GM21529 (cell line): ENCODE data around the gene SDC3.

ENCODE experiments used
- ATAC-seq: cut with Tn5 transposase; IDR thresholded peaks from one replicate; pipeline ENCODE4 v1.9.1; 2021; ENCODE audit not compliant: unreplicated experiment

SDC3 gene

DNA sequence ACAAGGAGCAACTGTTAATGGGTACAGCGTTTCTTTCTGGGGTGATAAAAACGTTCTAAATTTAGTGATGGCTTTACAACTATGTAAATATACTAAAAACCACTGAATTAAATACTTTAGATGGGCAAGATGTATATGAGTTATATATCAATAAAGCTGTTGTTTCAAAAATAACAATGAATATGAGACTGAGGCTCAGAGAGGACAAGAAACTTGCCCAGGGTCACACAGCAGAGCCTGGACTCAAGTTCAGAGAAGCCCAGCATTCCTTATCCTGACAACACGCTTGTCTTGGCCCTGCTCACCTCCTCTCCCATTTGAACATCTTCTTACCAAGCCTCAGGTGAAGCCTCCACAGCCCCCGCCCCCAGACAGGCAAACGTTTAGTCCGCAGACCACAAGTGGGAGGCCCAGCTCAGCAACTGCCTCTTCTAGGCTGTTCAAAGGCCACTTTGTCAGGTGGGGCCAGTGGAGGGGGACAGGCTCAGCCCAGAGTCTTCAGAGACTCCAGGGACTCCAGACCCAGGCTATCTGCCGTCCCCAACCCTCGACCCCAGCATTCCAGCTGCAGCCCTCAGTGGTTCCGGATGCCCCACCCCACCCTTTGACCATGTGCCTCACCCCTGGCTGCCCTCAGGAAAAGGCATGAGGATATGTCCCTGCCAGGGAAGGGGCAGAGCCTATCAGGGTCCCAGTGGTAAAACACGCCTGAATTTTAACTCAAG lies 17.9 kb downstream of the SDC3 start:
- ATAC-seq = no peak

DNA sequence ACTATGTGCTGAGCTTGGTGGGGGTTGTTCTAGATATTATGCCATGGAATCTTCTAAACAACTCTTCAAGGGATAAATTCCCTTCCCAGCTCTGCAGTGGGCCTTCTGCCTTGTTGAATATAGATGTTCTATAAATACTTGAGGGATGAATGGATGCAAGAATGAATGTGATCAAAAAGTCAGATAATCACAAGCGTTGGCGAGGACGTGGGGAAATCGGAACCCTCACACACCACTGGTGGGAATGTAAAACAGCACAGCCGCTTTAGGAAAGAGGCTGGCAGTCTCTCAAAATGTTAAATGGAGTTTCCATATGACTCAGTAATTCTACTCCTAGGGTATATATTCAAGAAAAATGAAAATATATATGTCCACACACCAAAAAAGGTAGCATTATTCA lies 19.0 kb downstream of the SDC3 start:
- no peak for ATAC-seq

DNA sequence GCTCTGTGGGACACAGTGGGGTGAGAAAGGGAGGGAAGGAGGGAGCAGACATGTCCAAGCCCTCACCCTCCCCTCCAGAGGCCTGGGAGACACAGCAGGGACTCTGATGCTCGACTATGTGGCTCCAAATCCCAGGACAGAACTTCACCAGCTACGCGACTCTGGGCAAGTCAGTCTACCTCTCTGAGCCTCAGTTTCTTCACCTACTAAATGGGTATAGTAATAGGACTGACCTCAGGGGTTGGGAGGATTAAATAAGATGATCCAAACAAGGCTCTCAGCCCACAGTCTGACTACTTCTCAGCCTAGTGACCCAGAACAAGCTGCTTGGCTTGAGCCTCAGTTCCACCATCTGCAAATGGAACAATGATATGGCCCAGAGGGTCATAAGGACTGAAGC lies 19.6 kb downstream of the SDC3 start:
- no peak for ATAC-seq

DNA sequence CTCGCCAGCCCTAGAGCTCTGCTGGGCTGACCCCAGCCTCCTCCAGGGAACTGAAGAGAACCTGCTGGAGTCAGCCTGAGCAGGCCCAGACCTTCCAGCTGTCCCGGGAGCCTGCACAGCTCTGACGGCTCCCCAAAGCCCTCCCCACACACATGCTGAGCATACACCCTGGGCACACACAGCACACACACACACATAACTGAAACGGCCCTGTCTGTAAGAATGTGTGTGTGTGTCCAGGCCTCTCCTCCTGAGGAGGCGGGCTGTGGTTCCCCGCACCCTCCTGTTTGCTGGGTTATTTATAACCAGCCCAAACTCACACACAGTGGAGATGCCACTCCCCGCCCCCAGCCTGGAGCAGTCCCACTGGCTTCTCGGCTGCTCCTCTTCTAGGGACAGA lies 20.2 kb downstream of the SDC3 start:
- no peak for ATAC-seq

DNA sequence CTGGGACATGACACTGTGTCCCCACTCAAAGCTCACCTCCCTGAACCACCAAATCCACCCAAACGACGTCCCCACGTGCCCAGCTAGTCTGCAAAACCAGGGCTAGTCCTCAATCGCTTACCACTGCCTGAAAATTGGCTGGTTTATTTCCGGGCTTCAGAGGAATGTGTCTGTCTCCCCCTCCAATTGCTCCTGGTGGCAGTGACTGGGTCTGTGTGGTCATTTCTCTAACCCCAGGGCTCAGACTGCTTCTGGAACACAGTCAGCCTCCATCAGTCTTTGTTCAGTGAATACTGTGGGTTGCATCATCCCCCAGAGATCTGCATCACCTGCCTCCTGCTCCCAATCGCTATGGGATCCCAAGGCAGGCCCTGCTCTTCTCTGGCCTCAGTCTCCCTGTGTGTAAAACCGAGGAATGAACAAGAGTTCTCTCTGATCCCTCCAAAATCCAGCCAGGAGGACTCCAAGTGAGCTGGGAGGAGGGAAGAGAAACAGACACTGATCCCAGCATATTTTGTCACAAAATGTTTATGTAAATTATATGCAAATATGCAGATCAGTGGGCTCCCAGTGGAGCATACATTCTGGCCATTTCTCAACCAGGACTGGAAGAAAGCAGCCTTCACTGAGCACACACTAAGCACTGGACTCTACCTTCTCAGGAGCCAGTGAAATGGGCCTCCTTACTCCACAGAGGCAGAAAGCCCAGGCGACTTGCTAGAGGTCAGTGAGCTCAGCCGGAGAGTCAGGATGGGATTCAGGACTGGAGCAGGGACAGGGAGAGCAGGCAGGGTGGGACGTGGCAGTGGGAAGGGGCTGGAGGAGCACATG lies 20.9 kb downstream of the SDC3 start:
- no peak for ATAC-seq

DNA sequence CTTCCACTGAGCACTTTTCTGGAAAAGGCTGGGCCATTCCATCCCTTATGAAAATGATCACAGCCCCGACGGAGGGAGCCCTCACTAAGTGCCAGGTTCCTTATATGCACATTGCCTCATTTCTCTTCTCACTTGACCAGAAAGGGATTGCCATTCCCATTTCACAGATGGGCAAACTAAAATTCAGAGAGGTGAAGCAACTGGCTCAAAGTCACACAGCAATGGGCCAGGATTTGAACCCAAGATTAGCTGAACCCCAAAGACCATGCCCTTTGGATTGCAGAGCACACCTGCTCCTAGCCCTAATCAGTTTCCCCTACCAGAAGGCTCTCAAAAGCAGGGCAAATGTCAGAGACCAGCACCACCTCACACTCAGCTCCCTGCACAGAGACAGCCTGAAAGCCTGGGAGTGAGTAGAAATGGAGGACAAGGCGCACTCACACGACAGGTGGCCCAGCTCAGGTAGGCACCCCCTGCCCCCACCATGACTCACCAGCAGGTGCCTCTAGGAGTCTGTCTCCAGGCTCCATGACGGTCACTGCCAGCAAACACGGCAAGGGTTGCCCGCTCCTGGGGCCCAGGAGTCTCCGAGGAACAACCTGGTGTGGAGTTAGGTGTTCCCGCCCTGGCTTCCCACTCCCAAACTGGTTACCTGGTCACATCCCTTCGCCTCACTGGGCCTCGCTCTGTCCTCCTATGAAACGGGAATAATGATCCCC lies 21.7 kb downstream of the SDC3 start:
- ATAC-seq = no peak

DNA sequence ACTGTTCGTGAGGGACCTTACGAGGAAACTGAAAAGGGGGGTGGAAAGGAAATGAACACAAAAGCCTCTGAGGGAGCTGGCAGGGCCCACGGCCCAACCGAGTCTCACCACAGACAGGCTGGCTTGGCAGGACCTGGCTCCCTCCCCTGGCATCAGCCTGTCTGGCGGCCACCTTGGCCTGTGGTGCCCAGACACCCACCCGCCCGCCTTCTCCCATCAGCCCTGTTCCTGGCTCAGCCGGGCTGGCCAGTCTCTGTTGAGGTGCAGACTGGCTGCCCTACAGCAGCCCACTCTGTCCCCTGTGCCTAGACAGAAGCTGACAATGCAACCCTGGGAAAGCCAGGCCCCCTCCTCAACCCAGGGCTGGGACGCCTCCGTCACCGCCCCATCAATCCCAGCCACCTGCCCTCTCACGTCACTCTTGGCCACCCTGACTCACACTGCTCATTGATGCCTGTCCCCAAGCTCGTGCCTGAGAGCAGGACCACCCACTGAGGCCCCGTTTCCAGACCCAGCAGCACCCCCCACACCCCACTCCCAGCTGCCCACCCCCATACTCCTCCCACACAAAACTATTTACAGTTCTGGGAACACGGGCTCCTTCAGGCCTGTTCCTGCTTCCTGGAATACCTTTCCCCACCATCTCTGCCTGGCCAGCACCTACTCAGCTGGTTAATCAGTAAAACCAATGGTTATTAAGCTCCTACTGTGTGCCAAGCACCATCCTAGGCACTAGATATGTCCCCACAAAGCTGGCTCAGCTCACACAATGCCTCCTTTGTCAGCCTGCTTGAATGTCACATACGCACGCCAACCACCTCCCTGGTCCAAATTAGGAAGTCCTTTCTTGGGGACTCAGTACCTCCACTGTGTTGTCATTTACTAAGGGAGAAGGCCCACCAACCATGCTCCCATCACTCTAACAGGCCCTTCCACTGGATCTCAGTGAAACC lies 22.7 kb downstream of the SDC3 start:
- ATAC-seq = no peak

DNA sequence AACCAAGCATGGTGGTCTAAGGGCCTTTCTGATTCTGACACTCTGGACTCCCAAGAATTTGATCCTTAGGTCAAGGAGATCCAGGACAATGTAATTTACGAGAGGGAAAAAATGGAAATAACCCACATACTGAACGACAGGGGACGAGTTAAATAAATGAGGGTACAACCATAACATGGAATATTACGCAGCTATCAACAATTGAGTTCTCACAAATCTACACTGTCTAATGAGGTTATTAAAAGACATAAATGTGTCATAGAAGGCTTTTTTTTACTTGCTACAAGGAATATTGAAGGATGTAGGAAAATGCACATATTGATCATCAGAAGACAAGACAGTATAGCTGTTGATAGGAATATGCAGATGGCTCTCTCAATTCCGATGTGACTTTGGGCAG lies 23.8 kb downstream of the SDC3 start:
- no peak for ATAC-seq

DNA sequence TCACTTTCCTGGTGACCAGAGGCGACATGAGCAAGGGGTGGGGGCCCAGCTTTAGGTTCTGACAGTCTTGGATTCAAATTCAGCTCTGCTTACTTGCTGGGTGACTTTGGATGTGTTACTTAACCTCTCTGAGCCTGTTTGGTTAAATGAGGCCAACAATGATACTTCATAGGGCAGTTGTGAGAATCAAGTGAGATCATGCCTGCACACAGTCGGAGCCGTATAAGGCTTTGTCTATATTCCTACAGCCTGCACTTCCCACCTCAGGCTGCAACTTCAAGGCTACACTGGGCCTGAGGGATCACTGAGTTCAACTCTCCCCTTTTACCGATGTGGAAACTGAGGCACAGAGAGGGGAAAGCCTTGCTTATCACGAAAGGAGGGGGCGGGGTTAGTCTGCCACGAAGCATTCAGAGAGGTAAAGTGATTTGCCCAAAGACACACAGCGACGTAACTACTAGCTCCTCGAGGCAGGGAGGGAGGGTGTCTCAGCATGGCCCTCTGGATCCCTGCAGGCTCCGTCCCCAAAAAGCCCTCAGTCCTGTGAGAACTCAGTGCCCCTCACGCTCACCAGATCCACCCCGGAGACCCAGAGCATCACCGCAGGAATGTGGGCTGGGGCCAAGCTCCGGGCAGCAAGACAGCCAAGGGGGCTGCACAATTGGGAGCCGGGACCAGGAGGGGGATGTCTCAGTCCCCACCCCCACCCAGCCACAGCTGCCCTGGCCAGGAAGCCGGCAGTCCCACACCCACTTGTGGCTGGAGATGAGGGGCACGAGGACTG lies 25.0 kb downstream of the SDC3 start:
- ATAC-seq = no peak

DNA sequence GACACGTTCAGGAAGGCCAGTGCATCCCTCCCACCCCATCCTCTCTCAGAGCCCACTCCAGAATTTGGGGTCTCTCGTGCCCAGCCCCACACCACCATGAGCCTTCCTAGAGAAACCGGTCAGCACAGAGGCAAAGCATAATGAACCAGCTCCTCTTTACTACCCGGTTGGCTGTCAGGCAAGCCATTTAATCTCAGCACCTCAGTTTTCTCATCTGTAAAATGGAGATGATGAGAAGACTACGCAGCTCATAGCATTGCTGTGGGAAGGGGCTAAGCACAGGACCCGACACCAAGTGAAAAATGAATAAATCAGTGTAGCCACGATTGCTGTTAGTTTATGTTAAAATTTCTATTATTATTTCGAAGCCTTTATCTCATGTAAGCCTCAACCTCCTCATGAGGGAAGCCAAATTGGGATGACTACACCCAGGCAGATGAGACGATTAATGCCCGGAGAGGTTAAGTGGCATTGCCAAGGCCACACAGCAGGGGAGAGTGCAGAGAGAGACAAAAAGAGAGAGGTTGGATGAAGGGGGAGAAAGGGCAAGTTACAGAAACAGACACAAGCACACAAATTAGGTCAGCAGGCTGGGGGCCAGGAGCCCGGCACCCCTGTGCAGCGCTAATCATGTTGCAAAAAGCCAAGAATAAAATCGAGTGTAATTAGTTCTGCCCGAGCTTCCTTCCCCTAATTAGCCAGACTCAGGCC lies 25.7 kb downstream of the SDC3 start:
- ATAC-seq = no peak

DNA sequence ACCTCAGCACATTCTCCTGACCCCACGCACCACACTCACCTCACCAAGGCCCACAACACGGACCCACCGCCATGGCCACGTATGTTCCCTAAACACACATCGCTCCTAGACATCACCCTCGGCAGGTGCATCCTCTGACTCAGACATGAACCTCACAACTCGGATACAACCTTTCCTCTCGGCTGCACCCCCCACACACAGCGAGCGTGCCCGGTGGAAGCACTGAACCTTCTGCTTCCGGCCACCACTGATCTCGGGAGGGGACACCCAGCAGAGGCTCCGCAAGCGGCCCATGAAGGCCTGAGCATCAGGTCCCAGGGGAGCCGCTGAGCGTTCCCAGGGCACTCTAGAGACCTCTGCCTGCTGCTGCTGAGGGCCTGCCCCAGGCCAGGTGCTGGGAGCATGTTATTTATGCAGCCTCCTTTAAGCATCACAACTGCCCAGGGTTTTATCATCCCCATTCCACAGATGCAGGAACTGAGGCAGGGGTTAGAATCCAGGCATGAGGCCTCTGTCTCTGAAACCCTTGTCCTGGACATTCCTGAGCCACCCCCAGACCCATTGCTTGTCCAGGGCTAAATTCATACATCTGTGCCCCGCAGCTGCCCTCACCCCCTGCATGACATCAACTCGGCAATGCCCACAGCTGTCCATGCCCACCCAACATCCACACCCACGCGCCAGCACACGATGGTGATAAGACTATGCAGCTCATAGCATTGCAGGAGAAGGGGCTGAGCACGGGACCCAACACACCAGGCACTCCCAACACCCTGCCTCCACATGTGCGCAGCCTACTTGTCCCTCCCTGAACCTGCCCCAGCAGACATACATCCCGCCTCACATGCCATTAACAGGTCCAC lies 27.0 kb downstream of the SDC3 start:
- ATAC-seq = peak; percentile 83

DNA sequence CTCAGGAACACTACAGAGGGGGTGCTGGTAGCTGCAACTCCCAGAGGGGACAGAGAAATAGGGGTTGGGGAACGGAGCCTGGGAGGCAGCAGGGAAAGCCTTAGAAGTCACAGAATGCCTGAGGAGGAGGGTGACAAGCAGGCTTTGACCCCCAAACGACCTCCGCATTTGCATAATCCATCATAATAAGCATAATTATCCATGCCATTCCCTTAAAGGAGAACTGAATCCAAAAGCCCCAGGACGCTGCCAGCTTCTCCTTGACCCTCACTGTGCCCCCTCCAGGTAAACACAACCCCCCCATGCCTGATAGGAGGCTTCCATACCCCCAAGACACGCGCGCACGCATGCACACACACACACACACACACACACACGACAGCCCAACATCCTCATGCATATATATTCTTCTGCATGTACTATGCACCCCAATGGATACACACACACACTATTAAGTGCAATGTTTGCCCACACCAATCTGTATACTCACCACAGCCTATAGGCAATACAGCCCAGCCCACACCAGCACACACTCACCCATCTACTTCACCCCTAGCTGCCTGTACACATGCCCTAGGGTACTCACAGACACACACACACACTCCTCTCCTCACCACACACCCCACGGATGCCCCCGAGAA lies 27.8 kb downstream of the SDC3 start:
- ATAC-seq = no peak

DNA sequence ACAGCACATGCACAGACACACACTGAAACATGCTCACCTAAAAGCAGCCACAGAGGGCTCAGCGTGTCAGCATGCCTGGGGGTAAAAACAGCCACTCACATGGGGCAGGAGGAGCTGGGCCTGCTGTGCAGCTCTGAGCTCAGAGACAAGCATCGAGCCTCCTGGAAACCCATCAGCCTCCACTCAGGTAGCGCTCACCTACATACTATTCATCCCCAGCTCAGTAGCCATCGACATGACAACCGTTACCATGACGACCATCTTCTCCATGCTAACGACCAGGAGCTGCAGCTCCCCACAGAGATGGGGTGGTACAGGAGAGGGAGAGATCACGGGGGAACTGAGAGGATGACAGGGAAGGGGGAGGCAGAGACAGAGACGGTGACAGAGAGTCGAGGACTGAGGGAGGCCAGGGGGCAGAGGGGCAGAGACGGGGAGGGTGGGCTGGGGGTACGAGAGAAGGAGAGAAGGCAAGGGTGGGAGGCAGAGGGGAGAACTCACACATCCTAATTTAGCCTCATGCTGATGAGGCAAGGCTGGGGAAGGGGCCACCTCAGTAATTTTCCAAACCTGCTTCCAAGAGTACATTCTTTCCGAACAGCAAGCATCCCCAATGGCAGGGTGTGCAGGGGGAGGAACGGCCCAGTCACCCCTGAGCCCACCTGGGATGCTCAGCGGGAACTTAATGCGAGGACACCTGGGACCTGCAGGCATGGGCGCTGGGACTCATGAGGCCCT lies 28.4 kb downstream of the SDC3 start:
- ATAC-seq = no peak

DNA sequence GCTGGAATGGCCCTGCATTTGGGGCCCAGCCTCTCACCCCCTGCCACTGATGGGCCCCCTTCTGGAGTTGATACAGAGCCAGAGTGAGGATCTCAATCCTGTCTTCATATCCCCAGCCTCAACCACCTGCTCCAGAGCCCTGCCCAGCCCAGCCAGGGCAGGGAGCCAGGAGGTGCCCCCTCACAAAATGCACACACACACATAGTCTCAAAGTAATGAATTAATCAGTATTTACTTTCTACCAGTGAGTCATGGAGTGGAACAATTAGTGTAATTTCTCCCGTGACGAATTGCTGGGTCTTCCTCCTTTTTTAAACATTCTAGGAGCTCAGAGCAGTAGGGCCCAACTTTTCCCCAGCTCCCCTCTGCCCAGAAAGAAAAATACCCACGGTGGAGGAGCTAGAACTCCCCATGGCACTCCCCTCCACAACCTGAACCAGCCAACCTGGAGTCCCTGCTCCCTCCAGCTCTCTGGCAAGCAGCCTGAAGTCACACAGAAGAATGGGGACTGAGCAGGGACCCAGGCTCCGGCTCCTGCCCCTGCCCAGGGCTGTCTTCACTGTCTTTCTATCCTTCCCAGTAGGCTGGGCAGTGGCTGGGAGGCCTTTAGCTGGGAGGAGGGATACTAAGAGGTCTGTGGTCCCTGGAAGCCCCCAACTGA lies 29.3 kb downstream of the SDC3 start:
- no peak for ATAC-seq

DNA sequence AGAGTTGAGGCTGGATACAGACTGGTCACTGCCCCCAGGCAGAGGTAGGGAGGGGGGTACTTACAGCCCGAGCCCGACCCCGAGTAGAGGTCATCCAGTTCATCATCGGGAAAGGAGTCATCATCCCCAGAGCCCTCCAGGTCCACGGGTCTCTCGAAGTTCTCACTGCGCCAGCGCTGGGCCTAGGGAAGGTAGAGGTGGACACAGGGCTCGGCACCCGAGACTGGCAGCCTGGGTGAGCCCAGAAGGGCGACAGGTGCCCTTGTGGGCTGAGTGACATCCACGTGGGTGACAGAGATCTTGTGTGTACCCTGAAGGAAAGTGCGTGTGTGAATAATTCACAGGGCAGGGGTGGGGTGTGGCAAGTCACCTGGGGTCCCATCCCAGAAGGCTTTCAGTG lies 30.0 kb downstream of the SDC3 start:
- no peak for ATAC-seq

DNA sequence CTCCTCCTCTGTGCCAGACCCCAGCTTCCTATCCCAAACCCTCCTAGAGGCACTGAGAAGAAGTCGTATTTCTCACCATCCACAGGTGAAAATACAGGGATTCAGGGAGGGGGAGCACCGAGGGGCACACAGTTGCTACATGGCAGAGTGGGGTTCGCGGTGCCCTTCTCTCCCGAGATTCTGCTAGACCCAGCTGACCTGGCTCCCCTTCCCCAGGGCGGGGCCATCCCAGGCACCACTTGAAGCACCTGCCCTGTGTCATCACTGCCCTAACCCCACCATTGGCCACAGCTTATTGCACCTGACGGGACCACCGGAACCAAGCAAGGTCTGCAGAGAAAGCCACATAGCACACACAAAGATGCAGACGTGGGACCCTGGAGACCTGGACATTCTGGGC lies 30.5 kb downstream of the SDC3 start:
- ATAC-seq = no peak
